K562 (cell line): ENCODE measurements around the gene SIRT7. TPM values are rescaled to one million over a fixed set of nuclear protein-coding genes. Genes with fewer than 3 reads are reported as not detected.

Experiments used
- BRD9 ChIP-seq: fragments of 450-650 bp; IDR thresholded peaks from 2 replicates; pipeline ENCODE4 v1.6.1; 2018; ENCODE audit warnings: low read depth; ENCODE audit not compliant: partially characterized antibody
- CREB1 ChIP-seq, 2 experiments: sonication (generic) in 1 of 2; formaldehyde crosslinking in 1 of 2; IDR thresholded peaks; 2 replicates each; pipeline versions ENCODE4 v1.6.1 to v1.8.0; 2012 to 2022; ENCODE audit warnings: inconsistent platforms in 1 of 2, mild to moderate bottlenecking in 1 of 2, missing genetic modification reagents in 1 of 2, moderate library complexity in 1 of 2
- EP400 ChIP-seq: fragments of 450-650 bp; IDR thresholded peaks from 2 replicates; pipeline ENCODE4 v1.6.1; 2017; ENCODE audit warnings: antibody characterized with exemption, mild to moderate bottlenecking, moderate library complexity
- GATA2 ChIP-seq: sonication (generic); formaldehyde crosslinking; IDR thresholded peaks from 2 replicates; pipeline ENCODE4 v1.4.0; 2020; ENCODE audit warnings: mild to moderate bottlenecking, missing genetic modification reagents
- HMGN3 ChIP-seq: IDR thresholded peaks from 2 replicates; pipeline ENCODE4 v1.6.1; 2011; ENCODE audit warnings: borderline replicate concordance, low read depth, mild to moderate bottlenecking, mixed read lengths, low read length; ENCODE audit not compliant: insufficient read length; ENCODE audit errors: extremely low read depth
- MECOM ChIP-seq: fragments of 250-450 bp; sonication (Bioruptor Pico); IDR thresholded peaks from 2 replicates; pipeline ENCODE4 v1.8.0; 2022; ENCODE audit warnings: inconsistent platforms
- MED1 ChIP-seq: sonication (generic); formaldehyde crosslinking; IDR thresholded peaks from 2 replicates; pipeline ENCODE4 v1.8.1; 2023; ENCODE audit warnings: missing genetic modification reagents, borderline replicate concordance
- POLR2A ChIP-seq: fragments of 450-650 bp; conservative IDR thresholded peaks from 2 replicates; pipeline ENCODE4 v1.6.1; 2016
- POLR2B ChIP-seq: fragments of 450-650 bp; IDR thresholded peaks from 2 replicates; pipeline ENCODE4 v1.6.1; 2018; ENCODE audit warnings: low read depth; ENCODE audit not compliant: partially characterized antibody
- POLR3G ChIP-seq: IDR thresholded peaks from 2 replicates; pipeline ENCODE4 v1.6.1; 2011; ENCODE audit not compliant: insufficient read length, insufficient replicate concordance; ENCODE audit errors: extremely low read depth
- TCF3 ChIP-seq: sonication (generic); formaldehyde crosslinking; IDR thresholded peaks from 2 replicates; pipeline ENCODE4 v1.4.0; 2020; ENCODE audit warnings: mild to moderate bottlenecking, missing genetic modification reagents
- U2AF2 ChIP-seq: fragments of 200-400 bp; formaldehyde crosslinking; optimal IDR thresholded peaks from 2 replicates; pipeline ENCODE3; 2017; ENCODE audit warnings: low read depth, mild to moderate bottlenecking, low read length
- ZNF174 ChIP-seq: fragments of 250-450 bp; sonication (Bioruptor Pico); IDR thresholded peaks from 2 replicates; pipeline ENCODE4 v1.4.0; 2020; ENCODE audit warnings: mild to moderate bottlenecking
- ZNF282 ChIP-seq: sonication (generic); formaldehyde crosslinking; IDR thresholded peaks from 2 replicates; pipeline ENCODE4 v1.8.1; 2023; ENCODE audit warnings: missing genetic modification reagents
- ZNF584 ChIP-seq: fragments of 200-800 bp; sonication (Bioruptor generic); IDR thresholded peaks from 2 replicates; pipeline ENCODE4 v1.6.1; 2016; ENCODE audit warnings: low read depth, mild to moderate bottlenecking, missing genetic modification characterization, missing compliant biosample characterization
- ZNF780A ChIP-seq: fragments of 250-450 bp; sonication (Bioruptor Pico); IDR thresholded peaks from 2 replicates; pipeline ENCODE4 v1.5.0; 2021; ENCODE audit warnings: mild to moderate bottlenecking
- ZNF830 ChIP-seq: fragments of 250-450 bp; sonication (Bioruptor Pico); IDR thresholded peaks from 2 replicates; pipeline ENCODE4 v1.5.0; 2021; ENCODE audit warnings: mild to moderate bottlenecking
- ZSCAN32 ChIP-seq: fragments of 450-650 bp; formaldehyde crosslinking; IDR thresholded peaks from 2 replicates; pipeline ENCODE4 v1.4.0; 2020; ENCODE audit warnings: mild to moderate bottlenecking, moderate library complexity
- polyA plus RNA-seq, 8 experiments: library from polyadenylated mRNA; depleted of rRNA in 4 of 8; stranded (reverse) in 5 of 8; unstranded in 3 of 8; fragments of >200 nt; fragmentation: Nextera tagmentation in 2 of 8; fragmentation: Illumina TruSeq in 1 of 8; extraction: Ambion mirVana in 2 of 8; extraction: Trizol in 1 of 8; gene quantifications; 2 replicates each; pipeline versions ENCODE4 v1.2.1 to v1.2.3, GENCODE V29; 2011 to 2014; ENCODE audit warnings: inconsistent platforms in 1 of 8, missing spikeins in 1 of 8
- total RNA-seq, 7 experiments: library from RNA; depleted of rRNA in 6 of 7; stranded (reverse); fragments of >200 nt in 6 of 7; fragmentation: Illumina TruSeq in 2 of 7; extraction: Trizol in 2 of 7; gene quantifications; 2 replicates each; pipeline versions ENCODE4 v1.2.1 to v1.2.3, GENCODE V29; 2011 to 2021; ENCODE audit warnings: low replicate concordance in 1 of 7
- TF ChIP-seq, protein P1 (sequence below): sonication (generic); formaldehyde crosslinking; IDR thresholded peaks from 2 replicates; pipeline ENCODE4 v1.8.1; 2023; ENCODE audit warnings: mild to moderate bottlenecking, missing genetic modification reagents
- TF ChIP-seq, protein P2 (sequence below): fragments of 450-650 bp; formaldehyde crosslinking; IDR thresholded peaks from 2 replicates; pipeline ENCODE4 v1.4.0; 2020; ENCODE audit warnings: mild to moderate bottlenecking, moderate library complexity
- TF ChIP-seq, protein P3 (sequence below): fragments of 450-650 bp; conservative IDR thresholded peaks from 2 replicates; pipeline ENCODE4 v1.6.1; 2016; ENCODE audit warnings: missing genetic modification characterization, low read depth, mild to moderate bottlenecking, missing compliant biosample characterization, moderate library complexity
- TF ChIP-seq, protein P4 (sequence below): fragments of 450-650 bp; IDR thresholded peaks from 2 replicates; pipeline ENCODE4 v1.6.1; 2016; ENCODE audit warnings: antibody characterized with exemption

The SIRT7 gene
- total and polyA plus RNA-seq, 9 of the 15 experiments (the other 6 are each of a cell fraction or from before 2014, with no cell fraction given) = 1.6 to 54.8 (median 20.3) TPM

DNA sequence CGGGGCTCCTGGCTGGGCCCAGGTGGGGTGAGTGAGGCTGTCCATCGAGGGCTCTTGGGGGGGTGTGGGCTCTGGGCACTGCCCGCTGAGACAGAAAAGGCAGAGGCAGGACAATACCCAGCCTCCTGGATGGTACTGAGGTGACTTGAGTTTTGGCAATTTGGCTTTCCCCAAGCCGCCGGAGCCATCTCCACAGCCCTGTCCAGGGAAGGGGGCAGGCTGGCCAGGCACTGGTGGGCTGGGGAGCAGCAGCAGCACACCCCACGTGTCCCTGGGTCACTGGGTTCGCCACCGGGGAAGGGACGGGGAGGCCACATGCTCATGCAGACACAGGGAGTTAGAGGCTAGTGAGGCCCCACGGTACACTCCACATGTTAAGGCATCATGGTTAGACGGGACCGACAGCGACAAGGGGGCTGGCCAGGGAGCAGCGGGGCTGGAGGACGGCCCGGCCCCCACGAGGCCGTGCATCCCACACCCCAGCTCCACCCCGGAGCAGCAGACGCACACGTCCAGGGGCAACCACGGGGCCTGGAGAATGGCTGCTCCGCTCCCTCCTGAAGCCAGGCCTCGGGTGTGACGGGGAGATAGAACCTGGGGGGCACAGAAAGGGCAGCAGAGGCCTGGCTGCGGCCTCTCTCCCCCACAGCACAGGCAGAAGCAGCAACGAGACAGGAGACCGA is 49.8 kb downstream of the SIRT7 start (continued):
- TF ChIP-seq, protein P1, sequence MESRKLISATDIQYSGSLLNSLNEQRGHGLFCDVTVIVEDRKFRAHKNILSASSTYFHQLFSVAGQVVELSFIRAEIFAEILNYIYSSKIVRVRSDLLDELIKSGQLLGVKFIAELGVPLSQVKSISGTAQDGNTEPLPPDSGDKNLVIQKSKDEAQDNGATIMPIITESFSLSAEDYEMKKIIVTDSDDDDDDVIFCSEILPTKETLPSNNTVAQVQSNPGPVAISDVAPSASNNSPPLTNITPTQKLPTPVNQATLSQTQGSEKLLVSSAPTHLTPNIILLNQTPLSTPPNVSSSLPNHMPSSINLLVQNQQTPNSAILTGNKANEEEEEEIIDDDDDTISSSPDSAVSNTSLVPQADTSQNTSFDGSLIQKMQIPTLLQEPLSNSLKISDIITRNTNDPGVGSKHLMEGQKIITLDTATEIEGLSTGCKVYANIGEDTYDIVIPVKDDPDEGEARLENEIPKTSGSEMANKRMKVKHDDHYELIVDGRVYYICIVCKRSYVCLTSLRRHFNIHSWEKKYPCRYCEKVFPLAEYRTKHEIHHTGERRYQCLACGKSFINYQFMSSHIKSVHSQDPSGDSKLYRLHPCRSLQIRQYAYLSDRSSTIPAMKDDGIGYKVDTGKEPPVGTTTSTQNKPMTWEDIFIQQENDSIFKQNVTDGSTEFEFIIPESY (CRISPR knock-in tag) = peak; percentile 52; the same call in 1 of the 2 replicates
- no peak for TF ChIP-seq ZNF282
- TF ChIP-seq, protein P2, sequence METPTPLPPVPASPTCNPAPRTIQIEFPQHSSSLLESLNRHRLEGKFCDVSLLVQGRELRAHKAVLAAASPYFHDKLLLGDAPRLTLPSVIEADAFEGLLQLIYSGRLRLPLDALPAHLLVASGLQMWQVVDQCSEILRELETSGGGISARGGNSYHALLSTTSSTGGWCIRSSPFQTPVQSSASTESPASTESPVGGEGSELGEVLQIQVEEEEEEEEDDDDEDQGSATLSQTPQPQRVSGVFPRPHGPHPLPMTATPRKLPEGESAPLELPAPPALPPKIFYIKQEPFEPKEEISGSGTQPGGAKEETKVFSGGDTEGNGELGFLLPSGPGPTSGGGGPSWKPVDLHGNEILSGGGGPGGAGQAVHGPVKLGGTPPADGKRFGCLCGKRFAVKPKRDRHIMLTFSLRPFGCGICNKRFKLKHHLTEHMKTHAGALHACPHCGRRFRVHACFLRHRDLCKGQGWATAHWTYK (CRISPR knock-in tag) = peak; percentile 76; the same call in 1 of the 2 replicates
- TF ChIP-seq, protein P3, sequence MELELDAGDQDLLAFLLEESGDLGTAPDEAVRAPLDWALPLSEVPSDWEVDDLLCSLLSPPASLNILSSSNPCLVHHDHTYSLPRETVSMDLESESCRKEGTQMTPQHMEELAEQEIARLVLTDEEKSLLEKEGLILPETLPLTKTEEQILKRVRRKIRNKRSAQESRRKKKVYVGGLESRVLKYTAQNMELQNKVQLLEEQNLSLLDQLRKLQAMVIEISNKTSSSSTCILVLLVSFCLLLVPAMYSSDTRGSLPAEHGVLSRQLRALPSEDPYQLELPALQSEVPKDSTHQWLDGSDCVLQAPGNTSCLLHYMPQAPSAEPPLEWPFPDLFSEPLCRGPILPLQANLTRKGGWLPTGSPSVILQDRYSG = no peak
- TF ChIP-seq MECOM (CRISPR knock-in tag) = no peak
- TF ChIP-seq POLR2B = peak; percentile 70
- peak; percentile 58 for TF ChIP-seq POLR2A
- 0 out of 2 replicates have a peak, but pooled peaks have one; percentile 75 for TF ChIP-seq ZNF780A (CRISPR knock-in tag)
- TF ChIP-seq ZNF584 (CRISPR knock-in tag) = no peak
- TF ChIP-seq CREB1 (IDR thresholded peaks at IDR 0.05) = peak; percentile 6; the same call in 1 of the 2 replicates
- TF ChIP-seq CREB1 (CRISPR knock-in tag; IDR thresholded peaks at IDR 0.05) = no peak
- TF ChIP-seq, protein P4, sequence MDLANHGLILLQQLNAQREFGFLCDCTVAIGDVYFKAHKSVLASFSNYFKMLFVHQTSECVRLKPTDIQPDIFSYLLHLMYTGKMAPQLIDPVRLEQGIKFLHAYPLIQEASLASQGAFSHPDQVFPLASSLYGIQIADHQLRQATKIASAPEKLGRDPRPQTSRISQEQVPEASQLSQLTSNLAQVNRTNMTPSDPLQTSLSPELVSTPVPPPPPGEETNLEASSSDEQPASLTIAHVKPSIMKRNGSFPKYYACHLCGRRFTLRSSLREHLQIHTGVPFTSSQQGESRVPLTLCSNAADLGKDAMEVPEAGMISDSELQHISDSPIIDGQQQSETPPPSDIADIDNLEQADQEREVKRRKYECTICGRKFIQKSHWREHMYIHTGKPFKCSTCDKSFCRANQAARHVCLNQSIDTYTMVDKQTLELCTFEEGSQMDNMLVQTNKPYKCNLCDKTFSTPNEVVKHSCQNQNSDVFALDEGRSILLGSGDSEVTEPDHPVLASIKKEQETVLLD = 0 out of 2 replicates have a peak, but pooled peaks have one; percentile 18
- no peak for TF ChIP-seq BRD9
- peak; percentile 45; the same call in 1 of the 2 replicates for TF ChIP-seq EP400
- no peak for TF ChIP-seq U2AF2
- TF ChIP-seq MED1 (CRISPR knock-in tag) = no peak
- peak; percentile 59; the same call in 1 of the 2 replicates for TF ChIP-seq ZNF830 (CRISPR knock-in tag)
- TF ChIP-seq GATA2 (CRISPR knock-in tag) = peak; percentile 51; the same call in 1 of the 2 replicates
- TF ChIP-seq HMGN3 = peak; percentile 74
- no peak for TF ChIP-seq ZNF174 (CRISPR knock-in tag)
- TF ChIP-seq TCF3 (CRISPR knock-in tag) = peak; percentile 53
- no peak; the same call in 1 of the 2 replicates for TF ChIP-seq ZSCAN32 (CRISPR knock-in tag)
- TF ChIP-seq POLR3G = no peak
